Right renal pelvis (tissue), 4 donors: ENCODE measurements around the gene SARDH. TPM values are rescaled to one million over a fixed set of nuclear protein-coding genes. Genes with fewer than 3 reads are reported as not detected.
"Not testable (repeated sequence)": the region's sequence is repeated elsewhere in the genome, so short reads cannot be mapped to it uniquely, and the experiment has no call there.

Experiments
- DNase-seq, 4 donors: peaks; one replicate each; pipeline ENCODE4 v3.0.0-alpha.2; 2013; ENCODE audit warnings: low read depth in 4 of 4, low spot score in 3 of 4, missing footprints in 1 of 4
- polyA plus RNA-seq, 4 donors: library from polyadenylated mRNA; unstranded; fragments of 120-200 nt; gene quantifications; one replicate each; pipeline ENCODE4 v1.2.1, GENCODE V29; 2013; ENCODE audit not compliant: insufficient read length in 4 of 4

SARDH gene
- polyA plus RNA-seq, 4 donors = 9.3 to 13.7 (median 10.7) TPM

- no peak for DNase-seq
Observed at GRCh38 chr9:133636902-133637301, 101.2 kb downstream of the SARDH start.

GRCh38 chr9:133635533-133636531 is 102.3 kb downstream of the SARDH start, which contains the start of gene DBH:
TSS of gene DBH (plus strand) at chr9:133636363. CDS start at chr9:133636372, 9 bp downstream.
- no peak for DNase-seq

- no peak for DNase-seq
Observed at GRCh38 chr9:133635098-133635497, 103.1 kb downstream of the SARDH start.

- no peak for DNase-seq
Observed at GRCh38 chr9:133634081-133634691, 104.0 kb downstream of the SARDH start.

- no peak for DNase-seq
Observed at GRCh38 chr9:133633681-133634080, 104.5 kb downstream of the SARDH start.

- DNase-seq = no peak
Observed at GRCh38 chr9:133632806-133633680, 105.1 kb downstream of the SARDH start.

- DNase-seq = no peak
Observed at GRCh38 chr9:133631111-133631510, 107.0 kb downstream of the SARDH start.

GRCh38 chr9:133629221-133630110 is 108.7 kb downstream of the SARDH start:
- DNase-seq = no peak

- no peak for DNase-seq
Observed at GRCh38 chr9:133628766-133629165, 109.4 kb downstream of the SARDH start.

- no peak for DNase-seq
Observed at GRCh38 chr9:133627341-133627740, 110.8 kb downstream of the SARDH start.

GRCh38 chr9:133626008-133626407 is 112.1 kb downstream of the SARDH start:
- not testable (repeated sequence) for DNase-seq

- DNase-seq = no peak
Observed at GRCh38 chr9:133622555-133622954, 115.6 kb downstream of the SARDH start.

GRCh38 chr9:133621725-133622267 is 116.4 kb downstream of the SARDH start:
- no peak for DNase-seq

GRCh38 chr9:133619791-133620190 is 118.4 kb downstream of the SARDH start:
- no peak for DNase-seq

GRCh38 chr9:133618726-133619125 is 119.4 kb downstream of the SARDH start:
- no peak for DNase-seq

- no peak for DNase-seq
Observed at GRCh38 chr9:133616643-133617405, 121.3 kb downstream of the SARDH start.

GRCh38 chr9:133615606-133616188 is 122.5 kb downstream of the SARDH start:
- no peak for DNase-seq

- no peak for DNase-seq
Observed at GRCh38 chr9:133615186-133615585, 123.0 kb downstream of the SARDH start.
